ENCODE data around the gene TGFBR2. TPM values are rescaled to one million over a fixed set of nuclear protein-coding genes. Genes with fewer than 3 reads are reported as not detected.

The TGFBR2 gene
- total RNA-seq, 1 donor from 2014 or later: 15.6 TPM

- no peaks in the 10 kb centered on the region for H3K27me3 Mint-ChIP-seq (ENCODE audit: low read depth)
- peaks cover 17% of the 10 kb centered on the region for H3K4me1 Mint-ChIP-seq
- DNase-seq (ENCODE audit: low spot score in 2 of 2, unreplicated experiment in 2 of 2): no peak
- TF ChIP-seq, protein P1, sequence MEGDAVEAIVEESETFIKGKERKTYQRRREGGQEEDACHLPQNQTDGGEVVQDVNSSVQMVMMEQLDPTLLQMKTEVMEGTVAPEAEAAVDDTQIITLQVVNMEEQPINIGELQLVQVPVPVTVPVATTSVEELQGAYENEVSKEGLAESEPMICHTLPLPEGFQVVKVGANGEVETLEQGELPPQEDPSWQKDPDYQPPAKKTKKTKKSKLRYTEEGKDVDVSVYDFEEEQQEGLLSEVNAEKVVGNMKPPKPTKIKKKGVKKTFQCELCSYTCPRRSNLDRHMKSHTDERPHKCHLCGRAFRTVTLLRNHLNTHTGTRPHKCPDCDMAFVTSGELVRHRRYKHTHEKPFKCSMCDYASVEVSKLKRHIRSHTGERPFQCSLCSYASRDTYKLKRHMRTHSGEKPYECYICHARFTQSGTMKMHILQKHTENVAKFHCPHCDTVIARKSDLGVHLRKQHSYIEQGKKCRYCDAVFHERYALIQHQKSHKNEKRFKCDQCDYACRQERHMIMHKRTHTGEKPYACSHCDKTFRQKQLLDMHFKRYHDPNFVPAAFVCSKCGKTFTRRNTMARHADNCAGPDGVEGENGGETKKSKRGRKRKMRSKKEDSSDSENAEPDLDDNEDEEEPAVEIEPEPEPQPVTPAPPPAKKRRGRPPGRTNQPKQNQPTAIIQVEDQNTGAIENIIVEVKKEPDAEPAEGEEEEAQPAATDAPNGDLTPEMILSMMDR (IDR thresholded peaks at IDR 0.05; ENCODE audit: unreplicated experiment): no peak
- H3K4me3 Mint-ChIP-seq: no peak overlapping the region
- H3K27ac Mint-ChIP-seq: no peak overlapping the region
- H3K9me3 Mint-ChIP-seq: peaks cover 27% of the 10 kb centered on the region
- peaks cover 3% of the 10 kb centered on the region for H3K36me3 Mint-ChIP-seq
These were observed 10.2 kb upstream of the TGFBR2 start for GRCh38 chr3:30596152-30596551.

DNA sequence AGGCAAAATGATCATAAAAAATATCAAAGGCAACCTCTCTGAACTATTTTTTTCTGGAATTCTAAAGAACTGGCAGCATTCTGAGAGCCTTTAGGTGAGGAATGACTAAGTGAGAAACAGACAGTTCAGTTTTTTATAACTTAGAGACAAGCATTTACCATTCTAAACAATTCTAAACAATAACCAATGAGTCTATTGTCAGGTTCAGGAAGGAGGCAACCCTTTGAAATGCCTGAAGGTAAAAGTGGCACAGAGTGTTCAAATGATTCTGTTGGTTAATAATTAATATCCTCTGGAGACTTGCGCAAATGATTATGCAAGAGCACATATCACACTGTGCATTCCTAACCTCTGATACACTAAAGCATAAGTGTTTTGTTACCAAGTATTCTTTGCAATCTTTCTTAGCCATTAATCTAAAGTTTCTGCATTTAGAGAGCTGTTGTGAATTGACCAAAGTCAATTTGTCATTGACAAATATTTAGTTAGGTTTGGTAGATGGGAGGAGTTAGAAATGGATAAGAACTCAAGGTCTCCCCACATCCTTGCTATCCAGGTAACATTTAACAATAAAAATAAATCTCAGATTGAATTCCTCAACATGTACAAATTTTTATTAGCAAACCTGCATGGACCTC, 9.2 kb upstream of the TGFBR2 start:
- TF ChIP-seq, protein P1 (IDR thresholded peaks at IDR 0.05; ENCODE audit: unreplicated experiment): no peak
- H3K27ac Mint-ChIP-seq: peak overlapping the region; percentile 90
- peaks cover 5% of the 10 kb centered on the region for H3K36me3 Mint-ChIP-seq
- peaks cover 17% of the 10 kb centered on the region for H3K4me1 Mint-ChIP-seq
- H3K27me3 Mint-ChIP-seq (ENCODE audit: low read depth): no peaks in the 10 kb centered on the region
- no peak overlapping the region for H3K4me3 Mint-ChIP-seq
- no peak for DNase-seq (ENCODE audit: low spot score in 2 of 2, unreplicated experiment in 2 of 2)
- peaks cover 22% of the 10 kb centered on the region for H3K9me3 Mint-ChIP-seq

DNA sequence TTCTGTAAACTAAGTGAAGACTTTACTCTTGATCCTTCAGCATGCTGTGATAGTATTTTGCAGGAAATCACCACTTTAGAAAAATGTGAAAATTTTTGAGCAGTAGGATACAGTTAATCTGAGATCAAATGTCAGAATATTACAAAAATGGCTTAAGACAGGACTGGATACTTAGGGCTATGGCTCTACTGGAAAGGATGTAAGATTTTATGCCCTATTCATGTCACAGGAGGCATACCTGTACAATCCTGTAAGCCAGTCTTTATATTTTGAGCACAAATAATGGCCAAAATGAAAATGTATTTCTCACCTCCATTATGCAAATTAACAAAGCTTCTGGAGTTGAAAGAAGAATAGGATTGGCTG, 8.6 kb upstream of the TGFBR2 start:
- no peaks in the 10 kb centered on the region for H3K27me3 Mint-ChIP-seq (ENCODE audit: low read depth)
- H3K4me3 Mint-ChIP-seq: no peak overlapping the region
- TF ChIP-seq, protein P1 (IDR thresholded peaks at IDR 0.05; ENCODE audit: unreplicated experiment): no peak
- peaks cover 17% of the 10 kb centered on the region for H3K4me1 Mint-ChIP-seq
- DNase-seq (ENCODE audit: low spot score in 2 of 2, unreplicated experiment in 2 of 2): no peak
- peaks cover 17% of the 10 kb centered on the region for H3K9me3 Mint-ChIP-seq
- peak overlapping the region; percentile 90 for H3K27ac Mint-ChIP-seq
- H3K36me3 Mint-ChIP-seq: peaks cover 5% of the 10 kb centered on the region

GRCh38 chr3:30598668-30599545, 7.5 kb upstream of the TGFBR2 start:
- no peaks in the 10 kb centered on the region for H3K27me3 Mint-ChIP-seq (ENCODE audit: low read depth)
- no peak for DNase-seq (ENCODE audit: low spot score in 2 of 2, unreplicated experiment in 2 of 2)
- peaks cover 2% of the 10 kb centered on the region for H3K36me3 Mint-ChIP-seq
- H3K9me3 Mint-ChIP-seq: peaks cover 10% of the 10 kb centered on the region
- H3K4me3 Mint-ChIP-seq: no peak overlapping the region
- no peak overlapping the region for H3K27ac Mint-ChIP-seq
- H3K4me1 Mint-ChIP-seq: peaks cover 17% of the 10 kb centered on the region
- TF ChIP-seq, protein P1 (IDR thresholded peaks at IDR 0.05; ENCODE audit: unreplicated experiment): no peak

GRCh38 chr3:30600572-30600971, 5.8 kb upstream of the TGFBR2 start:
- TF ChIP-seq, protein P1 (IDR thresholded peaks at IDR 0.05; ENCODE audit: unreplicated experiment): no peak
- Mint-ChIP-seq H3K27ac (no peak overlapping the region), H3K4me3 (no peak overlapping the region), H3K27me3 (ENCODE audit: low read depth) (peaks cover 6% of the 10 kb centered on the region), H3K36me3 (peaks cover 1% of the 10 kb centered on the region), H3K4me1 (peaks cover 17% of the 10 kb centered on the region), H3K9me3 (no peaks in the 10 kb centered on the region)
- DNase-seq (ENCODE audit: low spot score in 2 of 2, unreplicated experiment in 2 of 2): no peak

Data from mesothelial cell of epicardium (in vitro differentiated cells).